ENCODE measurements around the gene LGALS9.
"Not testable (repeated sequence)": the region's sequence is repeated elsewhere in the genome, so short reads cannot be mapped to it uniquely, and the experiment has no call there.

GRCh38 chr17:27695254-27695814, 64.3 kb downstream of the LGALS9 start:
- TF ChIP-seq CTCF, POLR2A, EP300 (IDR thresholded peaks at IDR 0.05): not testable (repeated sequence)
